Calu3 (cell line): ENCODE results near the gene TRAK1. TPM values are rescaled to one million over a fixed set of nuclear protein-coding genes. Genes with fewer than 3 reads are reported as not detected.

Experiments used
- BruUV-seq: library from RNA; stranded (reverse); fragments of 400-500 nt; replicated peaks from 2 replicates; lab custom pipeline; 2021; lab: Mats Ljungman, UMichigan
- CTCF ChIA-PET: fragments of 300-600 bp; sonication (Branson Sonifier 250); formaldehyde crosslinking; loops from one replicate; lab custom pipeline; 2022; ENCODE audit warnings: antibody characterized with exemption; lab: Charles Lee
- DNase-seq: peaks from one replicate; pipeline ENCODE4 v3.0.0; 2022
- H3K27ac Mint-ChIP-seq: one replicate; pipeline ENCODE4 v1.8.0; 2022; ENCODE audit warnings: mixed read lengths; ENCODE audit not compliant: unreplicated experiment
- H3K27me3 Mint-ChIP-seq: one replicate; pipeline ENCODE4 v1.8.0; 2022; ENCODE audit warnings: mixed read lengths; ENCODE audit not compliant: unreplicated experiment
- H3K36me3 Mint-ChIP-seq: one replicate; pipeline ENCODE4 v1.8.0; 2022; ENCODE audit warnings: mild to moderate bottlenecking, moderate library complexity, mixed read lengths; ENCODE audit not compliant: insufficient read depth, unreplicated experiment
- H3K4me1 Mint-ChIP-seq: one replicate; pipeline ENCODE4 v1.8.0; 2022; ENCODE audit warnings: mild to moderate bottlenecking, low read depth, mixed read lengths; ENCODE audit not compliant: unreplicated experiment
- H3K4me3 Mint-ChIP-seq: one replicate; pipeline ENCODE4 v1.8.0; 2022; ENCODE audit warnings: mild to moderate bottlenecking, low read depth, moderate library complexity, mixed read lengths; ENCODE audit not compliant: unreplicated experiment
- H3K9me3 Mint-ChIP-seq: one replicate; pipeline ENCODE4 v1.8.0; 2022; ENCODE audit warnings: low read depth, mixed read lengths; ENCODE audit not compliant: unreplicated experiment
- CTCF ChIP-seq: fragments of 200-600 bp; IDR thresholded peaks from one replicate; pipeline ENCODE4 v1.8.0; 2022; ENCODE audit warnings: antibody characterized with exemption; ENCODE audit not compliant: unreplicated experiment
- intact Hi-C: fragments of 100-400 bp; cut with micrococcal nuclease; formaldehyde crosslinking; loops from one replicate; pipeline ENCODE4 v1.10.0; 2022; ENCODE audit not compliant: unreplicated experiment
- total RNA-seq: library from RNA; stranded (reverse); gene quantifications from 2 replicates; pipeline ENCODE4 v1.2.3, GENCODE V29; 2022

TRAK1 gene
- total RNA-seq, 1 experiment from 2014 or later = 108 TPM

GRCh38 chr3:42235532-42235931 is 144.4 kb downstream of the TRAK1 start:
- no peak for DNase-seq
- intact Hi-C loops = no loop called here
- Mint-ChIP-seq H3K9me3 (peaks cover 11% of the 10 kb centered on the region), H3K27ac (no peak overlapping the region), H3K4me1 (no peaks in the 10 kb centered on the region), H3K4me3 (no peak overlapping the region), H3K36me3 (no peaks in the 10 kb centered on the region), H3K27me3 (peaks cover 43% of the 10 kb centered on the region)
- no TSS peak for BruUV-seq
- CTCF ChIA-PET = no interaction called here
- no peak for TF ChIP-seq CTCF

GRCh38 chr3:42236611-42237010 is 145.5 kb downstream of the TRAK1 start:
- Mint-ChIP-seq H3K4me3 (no peak overlapping the region), H3K27ac (no peak overlapping the region), H3K4me1 (no peaks in the 10 kb centered on the region), H3K27me3 (peaks cover 40% of the 10 kb centered on the region), H3K36me3 (no peaks in the 10 kb centered on the region), H3K9me3 (peaks cover 11% of the 10 kb centered on the region)
- CTCF ChIA-PET = no interaction called here
- no peak for TF ChIP-seq CTCF
- BruUV-seq = no TSS peak
- intact Hi-C loops = no loop called here
- DNase-seq = no peak

GRCh38 chr3:42246091-42246490 is 154.9 kb downstream of the TRAK1 start:
- H3K27ac Mint-ChIP-seq = no peak overlapping the region
- BruUV-seq = no TSS peak
- no peaks in the 10 kb centered on the region for H3K4me1 Mint-ChIP-seq
- no peak for DNase-seq
- no peaks in the 10 kb centered on the region for H3K36me3 Mint-ChIP-seq
- peaks cover 46% of the 10 kb centered on the region for H3K27me3 Mint-ChIP-seq
- no peak overlapping the region for H3K4me3 Mint-ChIP-seq
- no peaks in the 10 kb centered on the region for H3K9me3 Mint-ChIP-seq
- CTCF ChIA-PET = no interaction called here
- intact Hi-C loops = loop anchor here (5.0 kb wide), 1 partner anchor 296 kb away; no protein-coding TSS in a partner anchor
- no peak for TF ChIP-seq CTCF

GRCh38 chr3:42247576-42248027 is 156.4 kb downstream of the TRAK1 start:
- peak; percentile 73 for DNase-seq
- intact Hi-C loops = loop anchor here (1.0 to 5.0 kb wide), 2 partner anchors 196 to 295 kb away; no protein-coding TSS in a partner anchor
- H3K27me3 Mint-ChIP-seq = peaks cover 46% of the 10 kb centered on the region
- TF ChIP-seq CTCF = peak; percentile 75
- H3K4me3 Mint-ChIP-seq = no peak overlapping the region
- CTCF ChIA-PET = interaction anchor here (0.7 to 3.7 kb wide), 7 partner anchors 18 to 297 kb away, joined by 3 to 30 read pairs (median 5); partner anchors contain the start of gene VIPR1
- no peaks in the 10 kb centered on the region for H3K9me3 Mint-ChIP-seq
- BruUV-seq = no TSS peak
- H3K4me1 Mint-ChIP-seq = no peaks in the 10 kb centered on the region
- H3K27ac Mint-ChIP-seq = no peak overlapping the region
- no peaks in the 10 kb centered on the region for H3K36me3 Mint-ChIP-seq
